ENCODE results near the gene MS4A10. TPM values are rescaled to one million over a fixed set of nuclear protein-coding genes. Genes with fewer than 3 reads are reported as not detected.

The MS4A10 gene
- total RNA-seq, 1 donor from 2014 or later, result not detected

DNA sequence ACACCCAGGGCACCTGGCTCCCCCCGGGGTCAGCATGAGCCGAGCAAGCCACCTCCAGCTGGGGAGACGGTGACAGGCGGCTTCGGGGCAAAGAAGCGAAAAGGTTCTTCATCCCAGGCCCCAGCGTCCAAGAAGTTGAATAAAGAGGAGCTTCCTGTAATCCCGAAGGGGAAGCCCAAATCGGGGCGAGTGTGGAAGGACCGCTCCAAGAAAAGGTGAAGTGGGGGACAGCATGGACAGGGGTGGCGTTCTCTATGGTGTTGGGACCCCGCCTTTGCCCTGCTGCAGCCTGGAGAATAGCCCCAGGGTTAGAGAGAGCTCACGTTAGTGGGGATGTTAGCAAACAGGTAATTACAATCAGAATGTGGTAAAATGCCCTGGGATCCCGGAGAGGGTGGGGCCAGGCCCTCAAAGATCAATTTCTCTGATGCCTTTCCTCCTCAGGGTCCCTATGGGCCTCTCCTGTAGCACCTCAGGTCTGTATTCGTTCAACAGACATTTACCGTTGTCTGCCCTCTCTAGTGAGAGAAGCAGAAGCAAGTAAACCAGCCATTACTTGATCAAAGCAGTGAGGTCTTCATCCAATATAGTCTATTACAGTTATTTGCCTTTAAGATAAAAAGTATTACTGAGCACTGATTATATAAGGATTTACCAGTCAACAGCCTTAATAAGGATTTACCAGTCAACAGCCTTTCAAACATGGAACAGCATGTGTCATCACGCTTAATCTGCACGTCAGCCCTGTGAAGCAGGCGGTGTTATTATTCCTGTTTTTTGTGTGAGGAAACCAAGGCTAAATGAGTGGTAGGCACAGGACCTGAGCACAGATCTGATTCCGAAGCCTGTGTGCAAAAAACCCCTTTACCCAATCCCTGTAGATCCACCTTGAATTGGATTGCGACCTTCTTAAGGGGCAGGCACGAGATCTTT, 57.8 kb downstream of the MS4A10 start:
- Mint-ChIP-seq H3K27me3 (ENCODE audit: unreplicated experiment) (peaks cover 8% of the 10 kb centered on the region), H3K9me3 (ENCODE audit: unreplicated experiment) (peaks cover 11% of the 10 kb centered on the region), H3K27ac (ENCODE audit: unreplicated experiment) (peak overlapping the region; percentile 17), H3K4me3 (ENCODE audit: unreplicated experiment) (peak overlapping the region; percentile 88), H3K4me1 (ENCODE audit: low read depth, unreplicated experiment) (peaks cover 28% of the 10 kb centered on the region), H3K36me3 (ENCODE audit: unreplicated experiment) (no peaks in the 10 kb centered on the region)
- TF ChIP-seq, protein P1, sequence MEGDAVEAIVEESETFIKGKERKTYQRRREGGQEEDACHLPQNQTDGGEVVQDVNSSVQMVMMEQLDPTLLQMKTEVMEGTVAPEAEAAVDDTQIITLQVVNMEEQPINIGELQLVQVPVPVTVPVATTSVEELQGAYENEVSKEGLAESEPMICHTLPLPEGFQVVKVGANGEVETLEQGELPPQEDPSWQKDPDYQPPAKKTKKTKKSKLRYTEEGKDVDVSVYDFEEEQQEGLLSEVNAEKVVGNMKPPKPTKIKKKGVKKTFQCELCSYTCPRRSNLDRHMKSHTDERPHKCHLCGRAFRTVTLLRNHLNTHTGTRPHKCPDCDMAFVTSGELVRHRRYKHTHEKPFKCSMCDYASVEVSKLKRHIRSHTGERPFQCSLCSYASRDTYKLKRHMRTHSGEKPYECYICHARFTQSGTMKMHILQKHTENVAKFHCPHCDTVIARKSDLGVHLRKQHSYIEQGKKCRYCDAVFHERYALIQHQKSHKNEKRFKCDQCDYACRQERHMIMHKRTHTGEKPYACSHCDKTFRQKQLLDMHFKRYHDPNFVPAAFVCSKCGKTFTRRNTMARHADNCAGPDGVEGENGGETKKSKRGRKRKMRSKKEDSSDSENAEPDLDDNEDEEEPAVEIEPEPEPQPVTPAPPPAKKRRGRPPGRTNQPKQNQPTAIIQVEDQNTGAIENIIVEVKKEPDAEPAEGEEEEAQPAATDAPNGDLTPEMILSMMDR (IDR thresholded peaks at IDR 0.05; ENCODE audit: partially characterized antibody, unreplicated experiment), result no peak
- DNase-seq, result no peak

GRCh38 chr11:60844045-60844869, 59.1 kb downstream of the MS4A10 start:
- Mint-ChIP-seq H3K36me3 (ENCODE audit: unreplicated experiment) (no peaks in the 10 kb centered on the region), H3K27me3 (ENCODE audit: unreplicated experiment) (peaks cover 8% of the 10 kb centered on the region), H3K4me1 (ENCODE audit: low read depth, unreplicated experiment) (peaks cover 30% of the 10 kb centered on the region), H3K4me3 (ENCODE audit: unreplicated experiment) (peak overlapping the region; percentile 88), H3K27ac (ENCODE audit: unreplicated experiment) (no peak overlapping the region), H3K9me3 (ENCODE audit: unreplicated experiment) (peaks cover 11% of the 10 kb centered on the region)
- TF ChIP-seq, protein P1 (IDR thresholded peaks at IDR 0.05; ENCODE audit: partially characterized antibody, unreplicated experiment), result no peak
- DNase-seq, result no peak

GRCh38 chr11:60844870-60845221, 59.7 kb downstream of the MS4A10 start:
- no peak for DNase-seq
- H3K36me3 Mint-ChIP-seq (ENCODE audit: unreplicated experiment), result no peaks in the 10 kb centered on the region
- peaks cover 30% of the 10 kb centered on the region for H3K4me1 Mint-ChIP-seq (ENCODE audit: low read depth, unreplicated experiment)
- TF ChIP-seq, protein P1 (IDR thresholded peaks at IDR 0.05; ENCODE audit: partially characterized antibody, unreplicated experiment), result no peak
- H3K27me3 Mint-ChIP-seq (ENCODE audit: unreplicated experiment), result peaks cover 8% of the 10 kb centered on the region
- H3K27ac Mint-ChIP-seq (ENCODE audit: unreplicated experiment), result no peak overlapping the region
- H3K4me3 Mint-ChIP-seq (ENCODE audit: unreplicated experiment), result peak overlapping the region; percentile 67
- H3K9me3 Mint-ChIP-seq (ENCODE audit: unreplicated experiment), result peaks cover 11% of the 10 kb centered on the region

DNA sequence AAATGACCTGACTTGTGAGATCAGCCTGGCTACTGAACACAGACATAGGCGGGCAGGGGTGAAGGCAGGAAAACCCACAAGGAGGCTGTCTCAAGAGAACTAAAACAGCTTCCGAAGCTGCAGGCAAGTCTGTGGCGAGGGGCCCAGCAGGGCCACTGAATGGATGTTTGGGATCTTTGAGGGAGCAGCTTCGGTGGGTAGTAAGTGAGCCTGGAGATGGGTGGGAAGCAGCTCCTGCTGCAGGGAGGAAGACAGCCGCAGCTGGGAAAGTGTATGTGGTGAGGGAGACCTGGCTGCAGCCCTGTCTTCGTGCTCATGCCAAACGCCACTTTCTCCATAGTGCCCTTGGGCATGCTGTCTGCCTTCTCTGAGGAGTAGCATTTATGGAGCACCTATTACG, 60.2 kb downstream of the MS4A10 start:
- no peaks in the 10 kb centered on the region for H3K36me3 Mint-ChIP-seq (ENCODE audit: unreplicated experiment)
- peaks cover 8% of the 10 kb centered on the region for H3K27me3 Mint-ChIP-seq (ENCODE audit: unreplicated experiment)
- H3K27ac Mint-ChIP-seq (ENCODE audit: unreplicated experiment), result no peak overlapping the region
- no peak for DNase-seq
- TF ChIP-seq, protein P1 (IDR thresholded peaks at IDR 0.05; ENCODE audit: partially characterized antibody, unreplicated experiment), result no peak
- H3K4me1 Mint-ChIP-seq (ENCODE audit: low read depth, unreplicated experiment), result peaks cover 30% of the 10 kb centered on the region
- H3K9me3 Mint-ChIP-seq (ENCODE audit: unreplicated experiment), result peaks cover 11% of the 10 kb centered on the region
- peak overlapping the region; percentile 67 for H3K4me3 Mint-ChIP-seq (ENCODE audit: unreplicated experiment)
